H4 (cell line): ENCODE data around the gene SIGLEC1. TPM values are rescaled to one million over a fixed set of nuclear protein-coding genes. Genes with fewer than 3 reads are reported as not detected.

Experiments used
- total RNA-seq: library from RNA; depleted of rRNA; stranded (reverse); fragments of >200 nt; shearing (Covaris generic); gene quantifications from 2 replicates; pipeline ENCODE4 v1.2.3, GENCODE V29; 2014; rRNA removed

SIGLEC1 gene
- total RNA-seq, 1 experiment from 2014 or later: not detected

Other genes starting within 250 kb of the SIGLEC1 start
- 14.8 and 18.4 TPM in 2 replicates for gene ATRN, start 241.6 kb downstream of the SIGLEC1 start, total RNA-seq
- gene GFRA4, start 49.2 kb downstream of the SIGLEC1 start, total RNA-seq: not detected in 2 replicates
- not detected in 2 replicates for gene ADAM33, start 30.6 kb downstream of the SIGLEC1 start, total RNA-seq
- 0.12 TPM in 1 of 2 replicates, not detected in the other for gene HSPA12B, start 20.1 kb upstream of the SIGLEC1 start, total RNA-seq
- 38.3 and 38.9 TPM in 2 replicates for gene ADISSP, start 55.2 kb upstream of the SIGLEC1 start, total RNA-seq
- gene SPEF1, start 68.8 kb upstream of the SIGLEC1 start, total RNA-seq: 0.21 TPM in 1 of 2 replicates, not detected in the other
- 24.3 and 45.5 TPM in 2 replicates for gene CENPB, start 74.1 kb upstream of the SIGLEC1 start, total RNA-seq
- gene CDC25B, start 83.7 kb upstream of the SIGLEC1 start, total RNA-seq: 35.7 and 39.6 TPM in 2 replicates
- 16.7 and 16.9 TPM in 2 replicates for gene AP5S1, start 107.9 kb upstream of the SIGLEC1 start, total RNA-seq
- gene MAVS, start 134.2 kb upstream of the SIGLEC1 start, total RNA-seq: 9.6 and 10.0 TPM in 2 replicates
- gene PANK2, start 176.8 kb upstream of the SIGLEC1 start, total RNA-seq: 37.4 and 40.8 TPM in 2 replicates